GM18511 (cell line): ENCODE measurements around the gene VTI1A.

Source experiments
- ATAC-seq: cut with Tn5 transposase; IDR thresholded peaks from one replicate; pipeline ENCODE4 v1.9.1; 2021; ENCODE audit warnings: mild to moderate bottlenecking, moderate library complexity; ENCODE audit not compliant: unreplicated experiment

The VTI1A gene

GRCh38 chr10:112663234-112664125 is 216.5 kb downstream of the VTI1A start:
- no peak for ATAC-seq

GRCh38 chr10:112666094-112666493 is 219.1 kb downstream of the VTI1A start:
- no peak for ATAC-seq

GRCh38 chr10:112669989-112670388 is 223.0 kb downstream of the VTI1A start:
- ATAC-seq: no peak

- ATAC-seq: no peak
These were observed 224.7 kb downstream of the VTI1A start for GRCh38 chr10:112671743-112672142.

- no peak for ATAC-seq
These were observed 225.7 kb downstream of the VTI1A start for GRCh38 chr10:112672706-112673105.

GRCh38 chr10:112675560-112676083 is 228.6 kb downstream of the VTI1A start:
- no peak for ATAC-seq

- ATAC-seq: no peak
These were observed 230.7 kb downstream of the VTI1A start for GRCh38 chr10:112677689-112678088.

- no peak for ATAC-seq
These were observed 231.6 kb downstream of the VTI1A start for GRCh38 chr10:112678581-112678980.

GRCh38 chr10:112678987-112679386 is 232.0 kb downstream of the VTI1A start:
- no peak for ATAC-seq

- ATAC-seq: no peak
These were observed 232.4 kb downstream of the VTI1A start for GRCh38 chr10:112679392-112679791.

GRCh38 chr10:112680586-112680985 is 233.6 kb downstream of the VTI1A start:
- ATAC-seq: no peak

- ATAC-seq: no peak
These were observed 240.6 kb downstream of the VTI1A start for GRCh38 chr10:112687647-112688046.

GRCh38 chr10:112689327-112690072 is 242.5 kb downstream of the VTI1A start:
- no peak for ATAC-seq

GRCh38 chr10:112695539-112695938 is 248.5 kb downstream of the VTI1A start:
- ATAC-seq: no peak

GRCh38 chr10:112696592-112696991 is 249.6 kb downstream of the VTI1A start:
- no peak for ATAC-seq

GRCh38 chr10:112698133-112698817 is 251.3 kb downstream of the VTI1A start:
- no peak for ATAC-seq

GRCh38 chr10:112698818-112699164 is 251.8 kb downstream of the VTI1A start:
- no peak for ATAC-seq

- ATAC-seq: no peak
These were observed 253.2 kb downstream of the VTI1A start for GRCh38 chr10:112700215-112700671.

- no peak for ATAC-seq
These were observed 254.3 kb downstream of the VTI1A start for GRCh38 chr10:112701211-112701877.

GRCh38 chr10:112701878-112702255 is 254.9 kb downstream of the VTI1A start:
- no peak for ATAC-seq

- no peak for ATAC-seq
These were observed 259.6 kb downstream of the VTI1A start for GRCh38 chr10:112706577-112706976.
